DND-41 (cell line): ENCODE data around the gene NSMF.

Source experiments
- ATAC-seq: fragments of 200-7000 bp; cut with Tn5 transposase; 3 replicates; pipeline ENCODE4 v1.9.1; 2021; ENCODE audit warnings: low read depth; ENCODE audit not compliant: insufficient read depth
- DNase-seq: peaks from one replicate; pipeline ENCODE4 v3.0.0-alpha.2; 2020
- H2AFZ ChIP-seq: 2 replicates; pipeline ENCODE4 v1.6.0; 2012; ENCODE audit warnings: low read depth, low read length
- H3K27ac ChIP-seq: 2 replicates; pipeline ENCODE4 v1.5.1; 2012; ENCODE audit warnings: low read length, inconsistent platforms
- H3K27me3 ChIP-seq: fragments of 200-600 bp; sonication (generic); 2 replicates; pipeline ENCODE4 v1.6.0; 2012; ENCODE audit warnings: low read length, mild to moderate bottlenecking, inconsistent platforms; ENCODE audit not compliant: insufficient read depth, poor library complexity
- H3K36me3 ChIP-seq: 2 replicates; pipeline ENCODE4 v1.5.1; 2012; ENCODE audit warnings: low read length, inconsistent platforms; ENCODE audit not compliant: insufficient read depth
- H3K4me1 ChIP-seq: 2 replicates; pipeline ENCODE4 v1.5.1; 2012; ENCODE audit warnings: mild to moderate bottlenecking, low read length; ENCODE audit not compliant: insufficient read depth
- H3K4me2 ChIP-seq: 2 replicates; pipeline ENCODE4 v1.6.0; 2012; ENCODE audit warnings: mild to moderate bottlenecking, moderate library complexity, low read length, inconsistent platforms; ENCODE audit not compliant: insufficient read depth
- H3K4me3 ChIP-seq, 2 experiments: fragments of 200-600 bp in 1 of 2; shearing (Covaris generic) in 1 of 2; 2 replicates each; pipeline ENCODE4 v1.5.1; 2012 to 2016; ENCODE audit warnings: inconsistent platforms in 2 of 2, low read length in 2 of 2, mild to moderate bottlenecking in 2 of 2, low read depth in 1 of 2, moderate library complexity in 1 of 2
- H3K79me2 ChIP-seq: 2 replicates; pipeline ENCODE4 v1.6.0; 2012; ENCODE audit warnings: low read length, inconsistent platforms; ENCODE audit not compliant: insufficient read depth
- H3K9ac ChIP-seq: 2 replicates; pipeline ENCODE4 v1.6.0; 2012; ENCODE audit warnings: low read depth, mild to moderate bottlenecking, inconsistent platforms, low read length, moderate library complexity
- H3K9me3 ChIP-seq: 2 replicates; pipeline ENCODE4 v1.5.1; 2012; ENCODE audit warnings: low read length, moderate library complexity, mild to moderate bottlenecking, inconsistent platforms; ENCODE audit not compliant: insufficient read depth, severe bottlenecking
- H4K20me1 ChIP-seq: 2 replicates; pipeline ENCODE4 v1.6.0; 2012; ENCODE audit warnings: low read length; ENCODE audit not compliant: insufficient read depth
- EZH2 ChIP-seq: IDR thresholded peaks from 3 replicates; pipeline ENCODE4 v1.6.1; 2012; ENCODE audit warnings: borderline replicate concordance, low read depth, mild to moderate bottlenecking, moderate library complexity, low read length, inconsistent platforms; ENCODE audit not compliant: severe bottlenecking
- TF ChIP-seq, protein P1 (sequence below): IDR thresholded peaks from 2 replicates; pipeline ENCODE4 v1.5.1; 2012; ENCODE audit warnings: borderline replicate concordance, low read length, moderate library complexity, mild to moderate bottlenecking; ENCODE audit not compliant: poor library complexity, severe bottlenecking; ENCODE audit errors: extremely low read depth

Gene NSMF

GRCh38 chr9:137478613-137478961 lies 19.5 kb upstream of the NSMF start:
- Histone ChIP-seq H3K36me3 (no peaks in the 10 kb centered on the region), H3K27me3 (no peaks in the 10 kb centered on the region), H3K4me1 (no peaks in the 10 kb centered on the region), H2AFZ (no peak overlapping the region), H3K27ac (no peak overlapping the region), H3K9ac (no peak overlapping the region), H3K4me3 (no peak overlapping the region), H4K20me1 (no peaks in the 10 kb centered on the region), H3K4me2 (no peak overlapping the region), H3K79me2 (no peaks in the 10 kb centered on the region), H3K9me3 (peaks cover 17% of the 10 kb centered on the region)
- DNase-seq, result no peak
- TF ChIP-seq, protein P1, sequence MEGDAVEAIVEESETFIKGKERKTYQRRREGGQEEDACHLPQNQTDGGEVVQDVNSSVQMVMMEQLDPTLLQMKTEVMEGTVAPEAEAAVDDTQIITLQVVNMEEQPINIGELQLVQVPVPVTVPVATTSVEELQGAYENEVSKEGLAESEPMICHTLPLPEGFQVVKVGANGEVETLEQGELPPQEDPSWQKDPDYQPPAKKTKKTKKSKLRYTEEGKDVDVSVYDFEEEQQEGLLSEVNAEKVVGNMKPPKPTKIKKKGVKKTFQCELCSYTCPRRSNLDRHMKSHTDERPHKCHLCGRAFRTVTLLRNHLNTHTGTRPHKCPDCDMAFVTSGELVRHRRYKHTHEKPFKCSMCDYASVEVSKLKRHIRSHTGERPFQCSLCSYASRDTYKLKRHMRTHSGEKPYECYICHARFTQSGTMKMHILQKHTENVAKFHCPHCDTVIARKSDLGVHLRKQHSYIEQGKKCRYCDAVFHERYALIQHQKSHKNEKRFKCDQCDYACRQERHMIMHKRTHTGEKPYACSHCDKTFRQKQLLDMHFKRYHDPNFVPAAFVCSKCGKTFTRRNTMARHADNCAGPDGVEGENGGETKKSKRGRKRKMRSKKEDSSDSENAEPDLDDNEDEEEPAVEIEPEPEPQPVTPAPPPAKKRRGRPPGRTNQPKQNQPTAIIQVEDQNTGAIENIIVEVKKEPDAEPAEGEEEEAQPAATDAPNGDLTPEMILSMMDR, result no peak
- TF ChIP-seq EZH2, result no peak
- no peak for ATAC-seq

DNA sequence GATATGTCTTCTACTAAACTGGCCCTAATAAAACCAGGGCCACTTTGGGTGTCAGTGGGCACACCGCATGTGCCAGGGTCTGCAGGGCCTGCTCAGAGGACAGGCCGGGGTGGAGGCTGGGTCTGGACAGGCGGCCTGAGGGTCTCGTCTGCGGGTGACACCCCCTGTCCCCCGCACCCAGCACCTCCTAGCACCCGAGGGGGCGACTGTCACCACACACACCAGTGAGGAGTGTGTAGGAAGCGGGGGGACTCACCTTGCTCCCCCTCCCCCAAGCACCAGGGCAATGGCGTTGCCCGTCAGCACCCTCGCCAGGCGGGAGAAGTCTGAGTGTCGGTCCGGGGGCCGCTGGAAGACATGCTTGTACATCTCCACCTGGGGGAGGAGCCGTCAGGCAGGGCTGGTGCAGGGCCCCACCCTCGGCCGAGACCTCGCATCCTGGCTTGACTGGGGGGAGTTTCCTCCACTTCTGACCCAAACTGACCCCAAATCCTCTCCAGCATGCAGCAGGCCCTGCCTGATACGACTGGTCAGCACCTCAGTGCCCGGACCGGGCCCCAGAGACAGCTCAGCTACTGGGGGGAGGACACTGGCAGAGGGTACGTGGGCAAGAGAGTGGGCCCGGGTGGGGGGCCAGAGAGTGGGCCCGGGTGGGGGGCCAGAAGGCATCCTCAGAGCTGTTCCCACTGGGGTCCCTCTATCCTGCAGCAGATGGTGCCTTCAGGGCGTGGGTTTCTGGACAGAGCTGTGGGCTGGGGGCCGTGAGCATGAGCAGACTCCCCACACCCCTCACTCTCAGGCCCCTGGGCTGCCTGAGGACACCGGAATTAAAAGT lies 18.9 kb upstream of the NSMF start:
- no peaks in the 10 kb centered on the region for H3K79me2 ChIP-seq
- H3K36me3 ChIP-seq, result no peaks in the 10 kb centered on the region
- no peak for ATAC-seq
- no peak for DNase-seq
- no peak overlapping the region for H2AFZ ChIP-seq
- TF ChIP-seq EZH2, result no peak
- TF ChIP-seq, protein P1, result no peak
- peaks cover 20% of the 10 kb centered on the region for H3K9me3 ChIP-seq
- H3K4me3 ChIP-seq, result no peak overlapping the region
- H3K4me1 ChIP-seq, result no peaks in the 10 kb centered on the region
- H4K20me1 ChIP-seq, result no peaks in the 10 kb centered on the region
- H3K4me2 ChIP-seq, result no peak overlapping the region
- H3K9ac ChIP-seq, result no peak overlapping the region
- no peaks in the 10 kb centered on the region for H3K27me3 ChIP-seq
- H3K27ac ChIP-seq, result no peak overlapping the region

DNA sequence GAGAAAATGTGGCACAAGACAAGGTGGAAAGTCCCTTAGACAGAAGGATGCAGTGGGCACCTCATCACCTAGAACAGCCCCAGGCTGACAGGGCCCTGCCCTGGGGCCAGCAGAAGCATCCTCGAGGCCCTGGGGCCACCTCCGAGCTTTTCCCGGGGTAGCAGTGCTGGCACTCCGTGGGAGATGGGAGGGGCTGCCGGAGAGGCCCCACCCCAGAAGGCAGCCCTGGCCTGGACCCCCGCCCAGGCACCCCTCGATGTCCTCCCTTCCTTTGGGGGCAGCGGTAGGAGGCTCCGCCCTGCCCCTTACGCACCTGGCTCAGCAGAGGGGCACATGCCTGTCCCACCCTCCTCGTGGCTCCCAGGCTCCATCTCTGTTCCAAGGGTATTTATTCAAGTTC lies 17.7 kb upstream of the NSMF start:
- Histone ChIP-seq H3K27me3 (no peaks in the 10 kb centered on the region), H3K27ac (no peak overlapping the region), H3K36me3 (no peaks in the 10 kb centered on the region), H3K9ac (no peak overlapping the region), H3K4me1 (peaks cover 2% of the 10 kb centered on the region; the same call in 1 of the 2 replicates), H3K79me2 (no peaks in the 10 kb centered on the region), H4K20me1 (no peaks in the 10 kb centered on the region), H3K4me2 (no peak overlapping the region), H2AFZ (no peak overlapping the region), H3K9me3 (peaks cover 20% of the 10 kb centered on the region), H3K4me3 (no peak overlapping the region)
- ATAC-seq (no peak), DNase-seq (no peak)
- TF ChIP-seq, protein P1, result no peak
- no peak for TF ChIP-seq EZH2
